Gastrocnemius medialis (tissue), 4 donors: ENCODE measurements around the gene CDCA4. TPM values are rescaled to one million over a fixed set of nuclear protein-coding genes. Genes with fewer than 3 reads are reported as not detected.
A peak's percentile ranks its signal among the peaks of the same experiment; 100 is the strongest.

Experiments
- ATAC-seq, 2 donors: fragments of 150-250 bp; one replicate each; pipeline ENCODE4 v1.9.1; 2016
- DNase-seq, 2 donors: peaks; one replicate each; pipeline ENCODE4 v3.0.0-alpha.2; 2019
- H3K27ac ChIP-seq, 4 donors: fragments of 200-600 bp; sonication (generic); 1 replicate in 1 of 4; 2 replicates in 3 of 4; pipeline ENCODE4 v1.5.1; 2016 to 2018; ENCODE audit warnings: mild to moderate bottlenecking in 2 of 4, moderate library complexity in 1 of 4
- H3K27me3 ChIP-seq, 3 donors: fragments of 200-600 bp; sonication (generic) in 2 of 3; 1 replicate in 1 of 3; 2 replicates in 2 of 3; pipeline versions ENCODE4 v1.5.1 to v1.6.0; 2016 to 2019; ENCODE audit warnings: mild to moderate bottlenecking in 1 of 3, moderate library complexity in 1 of 3
- H3K36me3 ChIP-seq, 2 donors: fragments of 200-600 bp; sonication (generic) in 1 of 2; one replicate each; pipeline ENCODE4 v1.5.1; 2017 to 2018
- H3K4me1 ChIP-seq, 2 donors: fragments of 200-600 bp; sonication (generic) in 1 of 2; one replicate each; pipeline ENCODE4 v1.5.1; 2016 to 2017; ENCODE audit warnings: mild to moderate bottlenecking in 2 of 2
- H3K4me3 ChIP-seq, 4 donors: fragments of 200-600 bp; sonication (generic) in 3 of 4; 1 replicate in 1 of 4; 2 replicates in 3 of 4; pipeline ENCODE4 v1.5.1; 2016 to 2019; ENCODE audit warnings: mild to moderate bottlenecking in 2 of 4
- H3K9me3 ChIP-seq, 3 donors: fragments of 200-600 bp; sonication (generic) in 2 of 3; 1 replicate in 1 of 3; 2 replicates in 2 of 3; pipeline ENCODE4 v1.5.1; 2016 to 2019
- POLR2A ChIP-seq, 2 donors: fragments of 450-650 bp; IDR thresholded peaks; one replicate each; pipeline ENCODE4 v1.6.1; 2017; ENCODE audit warnings: antibody characterized with exemption in 2 of 2, mild to moderate bottlenecking in 2 of 2, moderate library complexity in 2 of 2
- in situ Hi-C, 4 donors: fragments of 200-750 bp; cut with MboI; loops; one replicate each; pipeline versions ENCODE4 v1.15.0 to v1.8.0; 2017; ENCODE audit warnings: low sequenced_read_pairs in 4 of 4
- intact Hi-C: fragments of 100-400 bp; cut with DNase I; formaldehyde crosslinking; loops from one replicate; pipeline ENCODE4 v1.15.1; 2023; ENCODE audit warnings: low total_unique reads
- total RNA-seq, 4 donors: library from RNA; depleted of rRNA; stranded (reverse); fragments of >200 nt; gene quantifications; one replicate each; pipeline versions ENCODE4 v1.1.0 to v1.2.3, GENCODE V29; 2016
- TF ChIP-seq, protein P1 (sequence below), 5 experiments: fragments of 450-650 bp in 3 of 5; fragments of 200-600 bp in 2 of 5; sonication (generic) in 2 of 5; IDR thresholded peaks in 4 of 5; conservative IDR thresholded peaks in 1 of 5; 1 replicate in 4 of 5; 2 replicates in 1 of 5; pipeline ENCODE4 v1.5.1; 2016 to 2019; ENCODE audit warnings: antibody characterized with exemption in 5 of 5, mild to moderate bottlenecking in 3 of 5, moderate library complexity in 3 of 5

CDCA4 gene
- total RNA-seq, 4 donors from 2014 or later, result 0.71 to 2.2 (median 1.8) TPM

GRCh38 chr14:105067969-105068301 lies 47.1 kb upstream of the CDCA4 start:
- no peak for TF ChIP-seq POLR2A (IDR thresholded peaks at IDR 0.05)
- TF ChIP-seq, protein P1, sequence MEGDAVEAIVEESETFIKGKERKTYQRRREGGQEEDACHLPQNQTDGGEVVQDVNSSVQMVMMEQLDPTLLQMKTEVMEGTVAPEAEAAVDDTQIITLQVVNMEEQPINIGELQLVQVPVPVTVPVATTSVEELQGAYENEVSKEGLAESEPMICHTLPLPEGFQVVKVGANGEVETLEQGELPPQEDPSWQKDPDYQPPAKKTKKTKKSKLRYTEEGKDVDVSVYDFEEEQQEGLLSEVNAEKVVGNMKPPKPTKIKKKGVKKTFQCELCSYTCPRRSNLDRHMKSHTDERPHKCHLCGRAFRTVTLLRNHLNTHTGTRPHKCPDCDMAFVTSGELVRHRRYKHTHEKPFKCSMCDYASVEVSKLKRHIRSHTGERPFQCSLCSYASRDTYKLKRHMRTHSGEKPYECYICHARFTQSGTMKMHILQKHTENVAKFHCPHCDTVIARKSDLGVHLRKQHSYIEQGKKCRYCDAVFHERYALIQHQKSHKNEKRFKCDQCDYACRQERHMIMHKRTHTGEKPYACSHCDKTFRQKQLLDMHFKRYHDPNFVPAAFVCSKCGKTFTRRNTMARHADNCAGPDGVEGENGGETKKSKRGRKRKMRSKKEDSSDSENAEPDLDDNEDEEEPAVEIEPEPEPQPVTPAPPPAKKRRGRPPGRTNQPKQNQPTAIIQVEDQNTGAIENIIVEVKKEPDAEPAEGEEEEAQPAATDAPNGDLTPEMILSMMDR (IDR thresholded peaks at IDR 0.05 in 4 of 5, conservative IDR thresholded peaks at IDR 0.05 in 1 of 5), result no peak
- Histone ChIP-seq H3K9me3 (no peaks in the 10 kb centered on the region), H3K36me3 (no peaks in the 10 kb centered on the region), H3K27ac (no peak overlapping the region), H3K4me1 (no peaks in the 10 kb centered on the region), H3K4me3 (no peak overlapping the region), H3K27me3 (peaks cover 3 to 14% (median 4%) of the 10 kb centered on the region in 3 donors)
- DNase-seq (no peak), ATAC-seq (no peak)
- intact Hi-C loops, result no loop called here
- in situ Hi-C loops, result no loop called here

- no peaks in the 10 kb centered on the region for H3K4me1 ChIP-seq
Measured at GRCh38 chr14:105067140-105067968, 46.5 kb upstream of the CDCA4 start.

DNA sequence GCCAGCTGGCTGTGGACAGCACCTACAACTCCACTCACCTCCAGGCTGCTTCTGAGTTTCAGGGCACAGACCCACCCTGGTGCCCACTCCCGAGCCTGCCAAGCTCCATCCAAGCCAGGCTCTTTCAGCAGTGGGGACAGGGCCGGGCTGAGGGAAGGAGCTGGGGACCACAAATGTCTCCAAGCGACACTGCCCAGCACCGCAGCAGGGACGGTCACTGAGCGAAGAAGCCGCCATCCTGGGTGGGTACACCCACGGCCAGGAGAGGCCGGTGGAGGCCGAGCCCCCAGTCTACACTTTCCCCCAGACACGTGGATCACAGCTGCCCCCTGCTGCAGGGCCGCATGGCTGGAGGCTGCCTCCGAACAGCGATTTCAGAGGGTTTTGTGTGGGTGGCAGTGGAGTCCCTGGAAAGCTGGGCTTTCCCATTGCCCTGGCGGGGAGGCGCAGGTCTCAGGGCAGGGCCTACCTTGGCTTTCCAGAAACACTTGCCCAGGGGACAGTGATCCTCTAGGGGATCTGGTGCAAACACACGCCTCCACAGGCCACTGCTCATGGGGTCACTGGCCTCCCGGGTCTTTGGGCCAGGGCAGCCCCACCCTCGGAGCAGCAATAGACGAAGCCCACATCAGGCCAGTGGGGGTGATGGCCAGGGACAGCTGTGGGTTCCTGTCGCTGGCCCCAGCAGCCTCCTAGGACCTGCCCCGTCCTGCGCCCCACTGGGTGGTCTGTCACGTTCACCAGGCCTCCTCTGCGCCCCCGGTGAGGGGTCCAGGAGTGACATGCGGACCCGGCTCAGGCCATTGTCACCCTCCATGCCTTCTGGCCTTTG lies 45.6 kb upstream of the CDCA4 start:
- DNase-seq, result no peak
- no peaks in the 10 kb centered on the region for H3K4me1 ChIP-seq
- in situ Hi-C loops, result no loop called here

More at GRCh38 chr14:105067140-105067968, 46.5 kb upstream of the CDCA4 start:
- no peak for DNase-seq
- no peak overlapping the region for H3K4me3 ChIP-seq
- in situ Hi-C loops, result no loop called here
- peaks cover 0 to 8% (median 0%) of the 10 kb centered on the region in 3 donors for H3K27me3 ChIP-seq
- ATAC-seq, result no peak
- H3K27ac ChIP-seq, result no peak overlapping the region
- intact Hi-C loops, result no loop called here
- H3K36me3 ChIP-seq, result no peaks in the 10 kb centered on the region
- TF ChIP-seq, protein P1 (IDR thresholded peaks at IDR 0.05 in 4 of 5, conservative IDR thresholded peaks at IDR 0.05 in 1 of 5), result no peak
- TF ChIP-seq POLR2A (IDR thresholded peaks at IDR 0.05), result no peak
- no peaks in the 10 kb centered on the region for H3K9me3 ChIP-seq

GRCh38 chr14:105065280-105066228 lies 44.7 kb upstream of the CDCA4 start, which contains the start of gene GPR132:
Gene GPR132, minus strand, starts transcription at chr14:105065430. Its CDS starts 10,010 bp downstream, at chr14:105055420.
- peak within 1 kb of the TSS in 1 of 4 donors; percentile 30 for H3K4me3 ChIP-seq
- DNase-seq, result peak in 1 of 2 donors; percentile 42
- peak in 1 of 2 donors; percentile 38 for ATAC-seq
- in situ Hi-C loops (no loop called here), intact Hi-C loops (no loop called here)
- TF ChIP-seq, protein P1 (IDR thresholded peaks at IDR 0.05 in 4 of 5, conservative IDR thresholded peaks at IDR 0.05 in 1 of 5), result no peak
- TF ChIP-seq POLR2A (IDR thresholded peaks at IDR 0.05), result peak in 1 of 2 donors; percentile 30
- no peaks in the 10 kb centered on the region for H3K9me3 ChIP-seq
- no peaks in the 10 kb centered on the region for H3K27me3 ChIP-seq
- peak within 1 kb of the TSS in 2 of 4 donors; percentile 13 to 66 for H3K27ac ChIP-seq
- H3K36me3 ChIP-seq, result no peaks in the 10 kb centered on the region
- peaks cover 0 to 4% of the 10 kb centered on the region in 2 donors for H3K4me1 ChIP-seq

More for the DNA sequence above, 45.6 kb upstream of the CDCA4 start:
- no peak for ATAC-seq
- H3K36me3 ChIP-seq, result no peaks in the 10 kb centered on the region
- TF ChIP-seq, protein P1 (IDR thresholded peaks at IDR 0.05 in 4 of 5, conservative IDR thresholded peaks at IDR 0.05 in 1 of 5), result no peak
- TF ChIP-seq POLR2A (IDR thresholded peaks at IDR 0.05), result no peak
- H3K4me3 ChIP-seq, result no peak overlapping the region
- no peak overlapping the region for H3K27ac ChIP-seq
- no peaks in the 10 kb centered on the region for H3K27me3 ChIP-seq
- no peaks in the 10 kb centered on the region for H3K9me3 ChIP-seq
- intact Hi-C loops, result no loop called here
